IMR-90 (cell line): ENCODE data around the gene SAMD10. TPM values are rescaled to one million over a fixed set of nuclear protein-coding genes. Genes with fewer than 3 reads are reported as not detected.

Experiments
- ATAC-seq: fragments of 200-7000 bp; cut with Tn5 transposase; 2 replicates; pipeline ENCODE4 v1.9.1; 2020; ENCODE audit warnings: low read depth, mild to moderate bottlenecking, moderate library complexity
- BruUV-seq: library from RNA; stranded (reverse); fragments of 400-500 nt; replicated peaks from 2 replicates; lab custom pipeline; 2021; lab: Mats Ljungman, UMichigan
- CTCF ChIA-PET: fragments of 300-600 bp; formaldehyde crosslinking; extraction: SDS; loops from one replicate; lab custom pipeline; 2021; ENCODE audit warnings: antibody characterized with exemption; lab: Yijun Ruan, JAX
- POLR2A ChIA-PET: fragments of 300-600 bp; sonication (Branson Sonifier 250); formaldehyde crosslinking; loops from one replicate; lab custom pipeline; 2022; ENCODE audit warnings: antibody characterized with exemption; ENCODE audit not compliant: unreplicated experiment; lab: Charles Lee
- DNase-seq: peaks from one replicate; pipeline ENCODE4 v3.0.0; 2013
- H2AFZ ChIP-seq: replicated peaks from 2 replicates; pipeline ENCODE3; 2013; ENCODE audit warnings: low read length, mild to moderate bottlenecking; ENCODE audit not compliant: poor library complexity
- H2AK5ac ChIP-seq: 2 replicates; pipeline ENCODE4 v1.6.1; 2013; ENCODE audit warnings: low read depth, low read length, inconsistent platforms
- H2AK9ac ChIP-seq: replicated peaks from 2 replicates; pipeline ENCODE3; 2013; ENCODE audit warnings: mild to moderate bottlenecking, low read depth, low read length, moderate library complexity; ENCODE audit not compliant: poor library complexity
- H2BK120ac ChIP-seq: 2 replicates; pipeline ENCODE4 v1.6.1; 2013; ENCODE audit warnings: low read depth, low read length, inconsistent platforms
- H2BK15ac ChIP-seq: 3 replicates; pipeline ENCODE4 v1.6.1; 2013; ENCODE audit warnings: low read depth, low read length, inconsistent platforms
- H2BK20ac ChIP-seq: 2 replicates; pipeline ENCODE4 v1.6.1; 2013; ENCODE audit warnings: low read depth, mild to moderate bottlenecking, inconsistent platforms, low read length, moderate library complexity
- H2BK5ac ChIP-seq: 2 replicates; pipeline ENCODE4 v1.6.1; 2013; ENCODE audit warnings: mild to moderate bottlenecking, low read depth, low read length, inconsistent platforms; ENCODE audit not compliant: poor library complexity, severe bottlenecking
- H3K14ac ChIP-seq: replicated peaks from 2 replicates; pipeline ENCODE4 v1.6.1; 2013; ENCODE audit warnings: low read depth, low read length, inconsistent platforms
- H3K18ac ChIP-seq: 2 replicates; pipeline ENCODE4 v1.6.1; 2013; ENCODE audit warnings: low read depth, low read length, control low read depth
- H3K23ac ChIP-seq: 2 replicates; pipeline ENCODE4 v1.6.1; 2013; ENCODE audit warnings: low read depth, low read length, inconsistent platforms
- H3K27ac ChIP-seq: 2 replicates; pipeline ENCODE4 v1.5.1; 2013; ENCODE audit warnings: mild to moderate bottlenecking, control low read depth, low read length; ENCODE audit not compliant: insufficient read depth
- H3K27me3 ChIP-seq: 2 replicates; pipeline ENCODE4 v1.6.1; 2013; ENCODE audit warnings: low read length; ENCODE audit not compliant: control insufficient read depth, insufficient read depth
- H3K36me3 ChIP-seq: 2 replicates; pipeline ENCODE4 v1.6.1; 2013; ENCODE audit warnings: low read length, mixed read lengths; ENCODE audit not compliant: control insufficient read depth, insufficient read depth
- H3K4ac ChIP-seq: 2 replicates; pipeline ENCODE4 v1.6.1; 2013; ENCODE audit warnings: low read depth, low read length, inconsistent platforms
- H3K4me1 ChIP-seq: 2 replicates; pipeline ENCODE4 v1.6.1; 2013; ENCODE audit warnings: low read length, mixed read lengths; ENCODE audit not compliant: control insufficient read depth, insufficient read depth
- H3K4me2 ChIP-seq: 2 replicates; pipeline ENCODE4 v1.6.1; 2013; ENCODE audit warnings: low read depth, mild to moderate bottlenecking, control low read depth, low read length, moderate library complexity
- H3K4me3 ChIP-seq: 2 replicates; pipeline ENCODE4 v1.5.1; 2013; ENCODE audit warnings: low read depth, mild to moderate bottlenecking, control low read depth, low read length, moderate library complexity; ENCODE audit not compliant: insufficient read depth
- H3K56ac ChIP-seq: 2 replicates; pipeline ENCODE4 v1.6.1; 2013; ENCODE audit warnings: low read length, inconsistent platforms; ENCODE audit not compliant: insufficient read depth; ENCODE audit errors: extremely low read depth
- H3K79me1 ChIP-seq, 2 experiments: 2 replicates each; pipeline ENCODE4 v1.6.1; 2013; ENCODE audit warnings: low read length in 2 of 2, inconsistent platforms in 1 of 2, low read depth in 1 of 2
- H3K9ac ChIP-seq: 2 replicates; pipeline ENCODE4 v1.6.1; 2013; ENCODE audit warnings: low read depth, low read length, control low read depth
- H3K9me1 ChIP-seq: 2 replicates; pipeline ENCODE4 v1.6.1; 2013; ENCODE audit warnings: low read length, inconsistent platforms; ENCODE audit not compliant: insufficient read depth
- H3K9me3 ChIP-seq: 2 replicates; pipeline ENCODE4 v1.6.1; 2013; ENCODE audit warnings: low read length; ENCODE audit not compliant: control insufficient read depth, insufficient read depth
- H4K20me1 ChIP-seq: 2 replicates; pipeline ENCODE4 v1.6.1; 2013; ENCODE audit warnings: low read length, inconsistent platforms; ENCODE audit not compliant: insufficient read depth
- H4K5ac ChIP-seq: 2 replicates; pipeline ENCODE4 v1.6.1; 2013; ENCODE audit warnings: mild to moderate bottlenecking, low read depth, low read length, control low read depth
- H4K8ac ChIP-seq, 2 experiments: 2 replicates each; pipeline ENCODE4 v1.6.1; 2013; ENCODE audit warnings: low read depth in 2 of 2, low read length in 2 of 2, control low read depth in 1 of 2, inconsistent platforms in 1 of 2
- H4K91ac ChIP-seq: 2 replicates; pipeline ENCODE4 v1.6.1; 2013; ENCODE audit warnings: low read depth, low read length, inconsistent platforms; ENCODE audit not compliant: insufficient read depth
- BHLHE40 ChIP-seq: fragments of 150-350 bp; IDR thresholded peaks from 2 replicates; pipeline ENCODE4 v1.6.1; 2016; ENCODE audit warnings: mild to moderate bottlenecking, low read depth, low read length
- CEBPB ChIP-seq: IDR thresholded peaks from 2 replicates; pipeline ENCODE4 v1.6.1; 2012; ENCODE audit warnings: low read depth, low read length, improper control_type of control experiment
- CHD1 ChIP-seq: IDR thresholded peaks from 2 replicates; pipeline ENCODE4 v1.6.1; 2012; ENCODE audit warnings: low read depth, low read length, improper control_type of control experiment
- ELK1 ChIP-seq: fragments of 150-350 bp; IDR thresholded peaks from 2 replicates; pipeline ENCODE4 v1.6.1; 2016; ENCODE audit warnings: low read depth, mild to moderate bottlenecking, low read length, moderate library complexity, borderline replicate concordance
- FOS ChIP-seq: fragments of 150-350 bp; IDR thresholded peaks from 2 replicates; pipeline ENCODE4 v1.6.1; 2016; ENCODE audit warnings: low read depth, low read length
- MAFK ChIP-seq: IDR thresholded peaks from 2 replicates; pipeline ENCODE4 v1.6.1; 2012; ENCODE audit warnings: low read depth, low read length, improper control_type of control experiment
- MAZ ChIP-seq: IDR thresholded peaks from 2 replicates; pipeline ENCODE4 v1.6.1; 2012; ENCODE audit warnings: low read depth, mild to moderate bottlenecking, low read length, improper control_type of control experiment, moderate library complexity, borderline replicate concordance
- MXI1 ChIP-seq: IDR thresholded peaks from 2 replicates; pipeline ENCODE4 v1.6.1; 2012; ENCODE audit warnings: low read depth, mild to moderate bottlenecking, low read length, moderate library complexity, borderline replicate concordance
- NFE2L2 ChIP-seq: fragments of 150-350 bp; IDR thresholded peaks from 2 replicates; pipeline ENCODE4 v1.6.1; 2016; ENCODE audit warnings: low read depth, mild to moderate bottlenecking, low read length
- POLR2A ChIP-seq: IDR thresholded peaks from 2 replicates; pipeline ENCODE4 v1.6.1; 2012; ENCODE audit warnings: mild to moderate bottlenecking, low read depth, low read length
- RAD21 ChIP-seq: IDR thresholded peaks from 2 replicates; pipeline ENCODE4 v1.6.1; 2012; ENCODE audit warnings: low read length, improper control_type of control experiment
- RCOR1 ChIP-seq: IDR thresholded peaks from 2 replicates; pipeline ENCODE4 v1.6.1; 2012; ENCODE audit warnings: mild to moderate bottlenecking, low read length, improper control_type of control experiment; ENCODE audit not compliant: insufficient replicate concordance
- RFX5 ChIP-seq: IDR thresholded peaks from 2 replicates; pipeline ENCODE4 v1.8.0; 2012; ENCODE audit warnings: low read depth, mild to moderate bottlenecking, low read length, moderate library complexity
- SMC3 ChIP-seq: fragments of 150-350 bp; IDR thresholded peaks from 2 replicates; pipeline ENCODE4 v1.6.1; 2016; ENCODE audit warnings: low read depth, mild to moderate bottlenecking, antibody characterized with exemption, low read length, moderate library complexity
- USF2 ChIP-seq: fragments of 150-350 bp; IDR thresholded peaks from 2 replicates; pipeline ENCODE4 v1.6.1; 2017; ENCODE audit warnings: mild to moderate bottlenecking, antibody characterized with exemption, low read length, low read depth
- WGBS, 2 experiments: methylation state at CpG; one replicate each; pipeline versions ENCODE4 v1.1.5 to v1.1.7; 2013; ENCODE audit warnings: missing lambda C conversion rate in 2 of 2; ENCODE audit not compliant: insufficient read length in 1 of 2; ENCODE audit errors: extremely low coverage in 2 of 2; 5-methylcytosine and 5-hydroxymethylcytosine counted together
- dilution Hi-C: fragments of 300-500 bp; cut with HindIII; formaldehyde crosslinking; loops from one replicate; pipeline ENCODE4 v1.14.3; 2018; ENCODE audit warnings: low sequenced_read_pairs; ENCODE audit not compliant: unreplicated experiment
- in situ Hi-C: fragments of 300-500 bp; cut with MboI; formaldehyde crosslinking; loops from 3 replicates; pipeline ENCODE4 v1.14.3; 2019; ENCODE audit warnings: low sequenced_read_pairs, inconsistent platforms, mixed read lengths
- intact Hi-C: fragments of 100-400 bp; cut with micrococcal nuclease; formaldehyde crosslinking; loops from 2 replicates; pipeline ENCODE4 v1.10.0; 2022
- polyA plus RNA-seq, 3 experiments: library from polyadenylated mRNA; depleted of rRNA; stranded (reverse); fragments of >200 nt; gene quantifications; 2 replicates each; pipeline ENCODE4 v1.2.3, GENCODE V29; 2012; ENCODE audit warnings: low replicate concordance in 1 of 3
- total RNA-seq: library from RNA; depleted of rRNA; stranded (reverse); fragments of >200 nt; gene quantifications from 2 replicates; pipeline ENCODE4 v1.2.3, GENCODE V29; 2012

SAMD10 gene
- total and polyA plus RNA-seq, 2 of the 4 experiments (the other 2 are of a cell fraction), result 0.54 to 4.1 TPM

- Histone ChIP-seq H4K8ac (peak overlapping the region in 1 of 2 experiments; percentile 79; a peak in 1 of 4 replicates), H2AK9ac (peak overlapping the region; percentile 70), H3K56ac (no peak overlapping the region), H3K4ac (peak overlapping the region; percentile 32), H3K4me1 (peaks cover 27% of the 10 kb centered on the region), H2AFZ (peak overlapping the region; percentile 99), H2BK20ac (peak overlapping the region; percentile 12; the same call in 1 of the 2 replicates), H3K14ac (no peak overlapping the region), H4K20me1 (no peaks in the 10 kb centered on the region), H3K79me1 (peaks cover 3 to 4% of the 10 kb centered on the region in 2 experiments; a peak in 3 of 4 replicates), H4K5ac (no peak overlapping the region), H3K36me3 (no peaks in the 10 kb centered on the region), H2BK120ac (peak overlapping the region; percentile 7; the same call in 1 of the 2 replicates), H3K18ac (no peak overlapping the region), H2BK15ac (peak overlapping the region; percentile 54; the same call in 1 of the 3 replicates), H2AK5ac (peak overlapping the region; percentile 54), H2BK5ac (no peak overlapping the region), H3K4me2 (peak overlapping the region; percentile 80), H3K27me3 (no peaks in the 10 kb centered on the region), H3K9ac (peak overlapping the region; percentile 4; the same call in 1 of the 2 replicates), H3K4me3 (peak overlapping the region; percentile 45), H3K23ac (no peak overlapping the region), H4K91ac (peak overlapping the region; percentile 30; the same call in 1 of the 2 replicates), H3K27ac (no peak overlapping the region; the same call in 1 of the 2 replicates), H3K9me3 (no peaks in the 10 kb centered on the region), H3K9me1 (peaks cover 17% of the 10 kb centered on the region; the same call in 1 of the 2 replicates)
- dilution Hi-C loops (no loop called here), intact Hi-C loops (loop anchor here (5.0 kb wide), 1 partner anchor 197 kb away; no protein-coding TSS in a partner anchor), in situ Hi-C loops (loop anchor here (10.0 kb wide), 1 partner anchor 439 kb away; the partner anchor contains the start of gene PTK6)
- no TSS peak for BruUV-seq
- DNase-seq (peak; percentile 79), ATAC-seq (peak; percentile 76)
- ChIA-PET CTCF (interaction anchor here (0.6 to 0.9 kb wide), 4 partner anchors 17 to 436 kb away, joined by 3 to 5 read pairs (median 4); partner anchors contain the start of genes PTK6, TPD52L2 and UCKL1), POLR2A (interaction anchor here (0.6 kb wide), 2 partner anchors 435 to 446 kb away, joined by 3 read pairs; no protein-coding TSS in a partner anchor)
- 15% methylated on average over 19 of the region's 37 CpGs; no CpG with 5 or more reads in 1 of the 2 experiments for WGBS, 2 experiments
- TF ChIP-seq CHD1 (no peak), NFE2L2 (no peak), MXI1 (peak; percentile 93), POLR2A (no peak), FOS (no peak), MAZ (peak; percentile 87), CEBPB (no peak), USF2 (no peak), RAD21 (peak; percentile 96), MAFK (no peak), SMC3 (peak; percentile 88), RFX5 (no peak), BHLHE40 (peak; percentile 78), ELK1 (no peak), RCOR1 (no peak)
These were observed 5.6 kb downstream of the SAMD10 start for GRCh38 chr20:63973636-63974401.
